Heart left ventricle (tissue), 16 donors: Measurements from ENCODE around the gene CEP350. TPM values are rescaled to one million over a fixed set of nuclear protein-coding genes. Genes with fewer than 3 reads are reported as not detected.
"Not testable (repeated sequence)": the region's sequence is repeated elsewhere in the genome, so short reads cannot be mapped to it uniquely, and the experiment has no call there.

Experiments used
- ATAC-seq, 4 donors: fragments of 200-7000 bp; cut with Tn5 transposase; one replicate each; pipeline ENCODE4 v1.9.1; 2020 to 2022; ENCODE audit warnings: moderate library complexity in 4 of 4, mild to moderate bottlenecking in 3 of 4, moderate number of reproducible peaks in 1 of 4
- DNase-seq, 5 donors: peaks; one replicate each; pipeline ENCODE4 v3.0.0-alpha.2; 2020
- H3K27ac ChIP-seq, 12 donors: fragments of 200-600 bp; sonication (generic) in 4 of 12; one replicate each; pipeline versions ENCODE4 v1.5.0 to v1.8.0; 2016 to 2022; ENCODE audit warnings: mild to moderate bottlenecking in 2 of 12
- H3K27me3 ChIP-seq, 9 donors: fragments of 200-600 bp; sonication (generic) in 2 of 9; one replicate each; pipeline versions ENCODE4 v1.5.1 to v1.8.0; 2016 to 2022; ENCODE audit warnings: mild to moderate bottlenecking in 3 of 9
- H3K36me3 ChIP-seq, 9 donors: fragments of 200-600 bp; sonication (generic) in 2 of 9; one replicate each; pipeline versions ENCODE4 v1.5.0 to v1.8.0; 2018 to 2022; ENCODE audit warnings: mild to moderate bottlenecking in 2 of 9
- H3K4me1 ChIP-seq, 12 donors: fragments of 200-600 bp; sonication (generic) in 4 of 12; one replicate each; pipeline versions ENCODE4 v1.5.0 to v1.8.0; 2016 to 2022; ENCODE audit warnings: mild to moderate bottlenecking in 3 of 12
- H3K4me3 ChIP-seq, 12 donors: fragments of 200-600 bp; sonication (generic) in 4 of 12; one replicate each; pipeline versions ENCODE4 v1.5.0 to v1.8.0; 2017 to 2022; ENCODE audit warnings: mild to moderate bottlenecking in 9 of 12, moderate library complexity in 4 of 12
- H3K9me3 ChIP-seq, 12 donors: fragments of 200-600 bp; sonication (generic) in 4 of 12; one replicate each; pipeline versions ENCODE4 v1.5.0 to v1.8.0; 2016 to 2022; ENCODE audit warnings: mild to moderate bottlenecking in 1 of 12
- POLR2A ChIP-seq, 2 donors: fragments of 450-650 bp; IDR thresholded peaks; one replicate each; pipeline ENCODE4 v1.6.1; 2017; ENCODE audit warnings: antibody characterized with exemption in 2 of 2, mild to moderate bottlenecking in 2 of 2, moderate library complexity in 2 of 2
- WGBS, 4 donors: extraction: QIAGEN DNeasy Blood & Tissue Kit in 2 of 4; methylation state at CpG; one replicate each; pipeline versions ENCODE4 v1.1.5 to v1.1.7; 2013 to 2018; 5-methylcytosine and 5-hydroxymethylcytosine counted together
- intact Hi-C, 10 donors: fragments of 100-400 bp; cut with DNase I; formaldehyde crosslinking; loops; one replicate each; pipeline versions ENCODE4 v1.11.1 to v1.14.2; 2022
- polyA plus RNA-seq, 2 donors: library from polyadenylated mRNA; stranded (reverse); fragments of 200-250 nt; gene quantifications; one replicate each; pipeline ENCODE4 v1.2.3, GENCODE V29; 2013
- total RNA-seq, 9 donors: library from RNA; depleted of rRNA in 2 of 9; stranded (reverse); fragments of >200 nt in 2 of 9; fragmentation: NEBNext Ultra II Directional in 3 of 9; extraction: Animal tissue kit (Norgen Biotek cat#: 25700) in 3 of 9; gene quantifications; one replicate each; pipeline versions ENCODE4 v1.1.0 to v1.2.4, GENCODE V29; 2016 to 2023
- TF ChIP-seq, protein P1 (sequence below), 12 donors: fragments of 200-600 bp; sonication (generic) in 4 of 12; IDR thresholded peaks; one replicate each; pipeline versions ENCODE4 v1.5.0 to v1.8.0; 2018 to 2022; ENCODE audit warnings: antibody characterized with exemption in 12 of 12, mild to moderate bottlenecking in 5 of 12
- donor health status: ischemic (EF 13 %, LVEDD 7.1; RV severe dilation, severe dysfunction).
- donor health status: healthy with polysubstance abuse.
- donor health status: DM: no; HTN: yes; CAD: no.
- donor health status: DM: no; HTN: no; CAD: no.
- donor health status: ischemic (EF 25% LVEDD 6.9; RV normal size, moderate dysfunction).
- donor health status: ischemic (EF 25% LVEDD 5.7; RV mildly dilated, moderate dysfunction).
- donor health status: healthy.
- donor health status: DM: yes; HTN: yes; CAD: no.
- donor health status: ischemic (EF 35%, LVEDD 5.7; RV mildly dilated, moderate dysfunction).
- donor health status: nonischemic (EF 11% LVEDD 7.7; RV severe dilation, severe dysfunction).
- donor health status: DM: yes; HTN: yes; CAD: no.
- donor health status: PGD.
- donor health status: ischemic (EF 29% LVEDD 5.4; RV normal size, mild dysfunction).
- donor health status: nonischemic (EF 23%, LVEDD 6.1; RV moderate dilation, normal function).

Gene CEP350
- total and polyA plus RNA-seq, 11 donors = 7.8 to 65.3 (median 40.4) TPM

DNA sequence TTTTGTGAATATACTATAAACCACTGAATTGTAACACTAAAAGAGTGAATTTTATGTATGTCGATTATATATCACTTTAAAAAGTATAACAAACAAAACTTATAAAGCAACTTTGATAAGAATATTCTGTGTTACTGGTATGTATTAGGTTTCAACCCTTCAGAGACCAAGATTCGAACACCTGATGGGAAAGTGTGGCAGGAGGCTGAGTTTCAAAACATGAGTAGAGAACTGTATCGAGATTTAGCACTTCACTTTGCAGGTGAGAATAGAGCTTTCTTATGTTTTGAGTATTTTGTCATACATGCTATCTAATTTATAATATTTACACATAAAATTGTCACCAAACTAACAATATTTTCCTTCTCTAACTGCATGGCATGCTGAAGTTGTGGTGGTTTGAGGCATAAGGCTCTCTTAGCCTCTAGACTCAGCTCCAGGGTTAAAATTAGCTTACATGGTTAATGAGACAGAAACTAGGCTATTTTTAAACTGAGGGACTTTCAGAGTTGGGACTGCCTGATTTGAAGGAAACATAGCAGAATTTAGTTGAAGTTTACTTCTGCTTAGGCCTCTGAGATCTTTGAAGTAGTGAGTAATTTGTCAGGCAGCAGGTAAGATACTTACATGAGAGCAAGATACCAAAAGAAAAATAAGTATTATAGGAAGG, 48.6 kb downstream of the CEP350 start:
- 86 to 91% (median 89%) methylated on average over 3 of the region's 3 CpGs for WGBS, 4 donors
- H3K36me3 ChIP-seq = peaks cover 0 to 71% (median 30%) of the 10 kb centered on the region in 9 donors
- peaks cover 0 to 38% (median 12%) of the 10 kb centered on the region in 12 donors for H3K4me1 ChIP-seq
- H3K4me3 ChIP-seq = no peak overlapping the region
- H3K27ac ChIP-seq = peak overlapping the region in 5 of 12 donors; percentile 0 to 43 (median 19)
- no peaks in the 10 kb centered on the region for H3K27me3 ChIP-seq
- TF ChIP-seq, protein P1, sequence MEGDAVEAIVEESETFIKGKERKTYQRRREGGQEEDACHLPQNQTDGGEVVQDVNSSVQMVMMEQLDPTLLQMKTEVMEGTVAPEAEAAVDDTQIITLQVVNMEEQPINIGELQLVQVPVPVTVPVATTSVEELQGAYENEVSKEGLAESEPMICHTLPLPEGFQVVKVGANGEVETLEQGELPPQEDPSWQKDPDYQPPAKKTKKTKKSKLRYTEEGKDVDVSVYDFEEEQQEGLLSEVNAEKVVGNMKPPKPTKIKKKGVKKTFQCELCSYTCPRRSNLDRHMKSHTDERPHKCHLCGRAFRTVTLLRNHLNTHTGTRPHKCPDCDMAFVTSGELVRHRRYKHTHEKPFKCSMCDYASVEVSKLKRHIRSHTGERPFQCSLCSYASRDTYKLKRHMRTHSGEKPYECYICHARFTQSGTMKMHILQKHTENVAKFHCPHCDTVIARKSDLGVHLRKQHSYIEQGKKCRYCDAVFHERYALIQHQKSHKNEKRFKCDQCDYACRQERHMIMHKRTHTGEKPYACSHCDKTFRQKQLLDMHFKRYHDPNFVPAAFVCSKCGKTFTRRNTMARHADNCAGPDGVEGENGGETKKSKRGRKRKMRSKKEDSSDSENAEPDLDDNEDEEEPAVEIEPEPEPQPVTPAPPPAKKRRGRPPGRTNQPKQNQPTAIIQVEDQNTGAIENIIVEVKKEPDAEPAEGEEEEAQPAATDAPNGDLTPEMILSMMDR (IDR thresholded peaks at IDR 0.05) = no peak
- intact Hi-C loops = loop anchor here in 1 of 10 donors (5.0 kb wide), 1 partner anchor 51 kb away; the partner anchor contains the start of gene CEP350
- DNase-seq (no peak), ATAC-seq (peak; percentile 20 to 49 (median 40))
- H3K9me3 ChIP-seq = peaks cover 0 to 4% (median 0%) of the 10 kb centered on the region in 12 donors

DNA sequence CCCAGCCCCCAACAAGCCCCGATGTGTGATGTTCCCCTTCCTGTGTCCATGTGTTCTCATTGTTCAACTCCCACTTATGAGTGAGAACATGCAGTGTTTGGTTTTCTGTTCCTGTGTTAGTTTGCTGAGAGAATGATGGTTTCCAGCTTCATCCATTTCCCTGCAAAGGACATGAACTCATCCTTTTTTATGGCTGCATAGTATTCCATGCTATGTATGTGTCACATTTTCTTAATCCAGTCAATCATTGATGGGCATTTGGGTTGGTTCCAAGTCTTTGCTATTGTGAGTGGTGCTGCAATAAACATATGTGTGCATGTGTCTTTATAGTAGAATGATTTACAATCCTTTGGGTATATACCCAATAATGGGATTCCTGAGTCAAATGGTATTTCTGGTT, 52.2 kb downstream of the CEP350 start:
- H3K4me1 ChIP-seq = peaks cover 0 to 22% (median 12%) of the 10 kb centered on the region in 12 donors
- WGBS, 4 donors = 85 to 100% (median 93%) methylated on average over 1 of the region's 1 CpG
- H3K27me3 ChIP-seq, ATAC-seq, intact Hi-C loops, H3K9me3 ChIP-seq, DNase-seq, H3K4me3 ChIP-seq, H3K27ac ChIP-seq: not testable (repeated sequence)
- peaks cover 0 to 74% (median 33%) of the 10 kb centered on the region in 9 donors for H3K36me3 ChIP-seq

DNA sequence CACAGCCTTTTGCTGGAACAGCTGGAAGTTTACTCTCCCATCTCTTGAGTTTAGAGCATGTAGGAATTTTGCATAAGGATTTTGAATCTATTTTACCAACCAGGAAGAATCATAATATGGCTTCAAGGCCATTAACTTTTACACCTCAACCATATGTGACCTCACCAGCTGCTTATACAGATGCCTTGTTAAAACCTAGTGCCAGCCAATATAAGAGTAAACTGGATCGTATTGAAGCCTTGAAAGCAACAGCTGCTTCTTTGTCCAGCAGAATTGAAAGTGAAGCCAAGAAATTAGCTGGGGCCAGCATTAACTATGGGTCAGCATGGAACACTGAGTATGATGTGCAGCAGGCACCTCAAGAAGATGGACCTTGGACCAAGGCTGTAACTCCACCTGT, 65.4 kb downstream of the CEP350 start:
- Histone ChIP-seq H3K36me3 (peaks cover 0 to 100% (median 97%) of the 10 kb centered on the region in 9 donors), H3K27ac (no peak overlapping the region), H3K27me3 (no peaks in the 10 kb centered on the region), H3K9me3 (no peaks in the 10 kb centered on the region), H3K4me1 (no peaks in the 10 kb centered on the region), H3K4me3 (no peak overlapping the region)
- no peak for TF ChIP-seq POLR2A (IDR thresholded peaks at IDR 0.05)
- TF ChIP-seq, protein P1 (IDR thresholded peaks at IDR 0.05) = no peak
- intact Hi-C loops = loop anchor here in 1 of 10 donors (5.0 kb wide), 1 partner anchor 37 kb away; no protein-coding TSS in a partner anchor
- ATAC-seq (no peak), DNase-seq (no peak)
- 80 to 96% (median 90%) methylated on average over 1 of the region's 1 CpG for WGBS, 4 donors

DNA sequence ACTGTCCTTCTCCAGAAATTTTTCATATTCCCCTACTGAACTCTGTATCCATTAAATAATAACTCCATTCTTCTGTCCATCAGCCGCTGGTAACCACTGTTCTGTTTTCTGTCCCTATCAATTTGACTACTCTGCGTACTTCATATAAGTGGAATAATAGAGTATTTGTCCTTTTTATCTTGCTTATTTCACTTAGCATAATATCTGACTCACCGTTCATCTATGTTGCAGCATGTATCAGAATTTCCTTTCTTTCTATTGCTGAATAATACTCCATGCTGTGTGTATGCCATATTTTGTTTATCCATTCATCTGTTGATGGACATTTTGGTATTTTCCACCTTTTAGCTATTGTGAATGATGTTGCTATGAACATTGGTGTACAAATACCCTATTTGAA, 71.9 kb downstream of the CEP350 start:
- TF ChIP-seq, protein P1 (IDR thresholded peaks at IDR 0.05) = no peak
- TF ChIP-seq POLR2A (IDR thresholded peaks at IDR 0.05) = no peak
- Histone ChIP-seq H3K27me3 (no peaks in the 10 kb centered on the region), H3K36me3 (peaks cover 0 to 92% (median 77%) of the 10 kb centered on the region in 9 donors), H3K4me1 (peaks cover 0 to 11% (median 0%) of the 10 kb centered on the region in 12 donors), H3K27ac (no peak overlapping the region), H3K4me3 (no peak overlapping the region), H3K9me3 (no peaks in the 10 kb centered on the region)
- DNase-seq (no peak), ATAC-seq (no peak)
- WGBS, 4 donors = 88 to 94% (median 91%) methylated on average over 3 of the region's 3 CpGs
- intact Hi-C loops = no loop called here
